HG03064 (cell line): ENCODE measurements around the gene UGT1A3.
"Not testable (repeated sequence)": the region's sequence is repeated elsewhere in the genome, so short reads cannot be mapped to it uniquely, and the experiment has no call there.

ENCODE experiments used
- ATAC-seq: cut with Tn5 transposase; IDR thresholded peaks from one replicate; pipeline ENCODE4 v1.9.1; 2021; ENCODE audit warnings: low read depth; ENCODE audit not compliant: unreplicated experiment

Gene UGT1A3

GRCh38 chr2:233706720-233707119 lies 22.1 kb upstream of the UGT1A3 start:
- ATAC-seq = no peak

GRCh38 chr2:233707940-233708644 lies 20.8 kb upstream of the UGT1A3 start:
- ATAC-seq = no peak

- ATAC-seq = no peak
These were observed 19.9 kb upstream of the UGT1A3 start for GRCh38 chr2:233708942-233709341.

- no peak for ATAC-seq
These were observed 17.4 kb upstream of the UGT1A3 start for GRCh38 chr2:233711312-233712008.

GRCh38 chr2:233712611-233713261 lies 16.1 kb upstream of the UGT1A3 start, which contains the start of gene UGT1A5:
UGT1A5 (plus strand) TSS chr2:233712907; CDS start chr2:233712992, 85 bp downstream.
- no peak for ATAC-seq

GRCh38 chr2:233713262-233713615 lies 15.6 kb upstream of the UGT1A3 start:
- ATAC-seq = no peak

- no peak for ATAC-seq
These were observed 14.7 kb upstream of the UGT1A3 start for GRCh38 chr2:233714121-233714520.

GRCh38 chr2:233718552-233718951 lies 10.3 kb upstream of the UGT1A3 start, which contains the start of gene UGT1A4:
UGT1A4 (plus strand) TSS chr2:233718736; CDS start chr2:233718821, 85 bp downstream.
- ATAC-seq = no peak

GRCh38 chr2:233736868-233737653 lies 8.2 kb downstream of the UGT1A3 start:
- ATAC-seq = not testable (repeated sequence)

- no peak for ATAC-seq
These were observed 12.0 kb downstream of the UGT1A3 start for GRCh38 chr2:233740870-233741269.

- ATAC-seq = no peak
These were observed 14.8 kb downstream of the UGT1A3 start for GRCh38 chr2:233743464-233744259.

- no peak for ATAC-seq
These were observed 16.4 kb downstream of the UGT1A3 start for GRCh38 chr2:233745073-233745755.

GRCh38 chr2:233745838-233746237 lies 17.0 kb downstream of the UGT1A3 start:
- not testable (repeated sequence) for ATAC-seq

GRCh38 chr2:233746475-233747282 lies 17.8 kb downstream of the UGT1A3 start:
- ATAC-seq = no peak

GRCh38 chr2:233747283-233747544 lies 18.4 kb downstream of the UGT1A3 start:
- ATAC-seq = no peak

GRCh38 chr2:233750689-233751088 lies 21.8 kb downstream of the UGT1A3 start:
- ATAC-seq = not testable (repeated sequence)

GRCh38 chr2:233751212-233752009 lies 22.6 kb downstream of the UGT1A3 start:
- ATAC-seq = not testable (repeated sequence)
